HUES48 (cell line): ENCODE measurements around the gene SLC22A2.
"Not testable (repeated sequence)": the region's sequence is repeated elsewhere in the genome, so short reads cannot be mapped to it uniquely, and the experiment has no call there.

Source experiments
- H3K27ac ChIP-seq: one replicate; pipeline ENCODE4 v1.7.0; 2013; ENCODE audit warnings: low read depth, low read length, inconsistent platforms
- H3K27me3 ChIP-seq: 2 replicates; pipeline ENCODE4 v1.6.1; 2013; ENCODE audit warnings: mild to moderate bottlenecking, low read length; ENCODE audit not compliant: control insufficient read depth, insufficient read depth
- H3K36me3 ChIP-seq: 2 replicates; pipeline ENCODE4 v1.6.1; 2013; ENCODE audit warnings: low read length; ENCODE audit not compliant: control insufficient read depth, insufficient read depth
- H3K4me1 ChIP-seq: 2 replicates; pipeline ENCODE4 v1.6.1; 2013; ENCODE audit warnings: mild to moderate bottlenecking, low read length; ENCODE audit not compliant: control insufficient read depth, insufficient read depth
- H3K4me3 ChIP-seq: 2 replicates; pipeline ENCODE4 v1.5.1; 2013; ENCODE audit warnings: mild to moderate bottlenecking, low read depth, low read length
- H3K9ac ChIP-seq: 2 replicates; pipeline ENCODE4 v1.6.1; 2013; ENCODE audit warnings: mild to moderate bottlenecking, low read depth, low read length, moderate library complexity
- H3K9me3 ChIP-seq: 2 replicates; pipeline ENCODE4 v1.6.1; 2013; ENCODE audit warnings: low read length; ENCODE audit not compliant: control insufficient read depth, insufficient read depth

SLC22A2 gene

GRCh38 chr6:160258346-160259142, at the start of gene SLC22A2:
TSS of gene SLC22A2 (minus strand) at chr6:160258821. CDS start at chr6:160258757, 64 bp downstream.
- Histone ChIP-seq H3K27me3 (no peaks in the 10 kb centered on the region), H3K4me1 (peaks cover 24% of the 10 kb centered on the region), H3K36me3 (no peaks in the 10 kb centered on the region), H3K4me3 (no peak within 1 kb of the TSS), H3K27ac (no peak within 1 kb of the TSS), H3K9me3 (no peaks in the 10 kb centered on the region), H3K9ac (no peak within 1 kb of the TSS)

- no peak overlapping the region for H3K27ac ChIP-seq
- H3K4me1 ChIP-seq: no peaks in the 10 kb centered on the region
- no peak overlapping the region for H3K9ac ChIP-seq
- no peak overlapping the region for H3K4me3 ChIP-seq
- no peaks in the 10 kb centered on the region for H3K27me3 ChIP-seq
- no peaks in the 10 kb centered on the region for H3K36me3 ChIP-seq
- H3K9me3 ChIP-seq: peaks cover 4% of the 10 kb centered on the region; the same call in 1 of the 2 replicates
Observed at GRCh38 chr6:160305926-160306713, 47.5 kb upstream of the SLC22A2 start.

- Histone ChIP-seq H3K9ac (no peak overlapping the region), H3K27ac (no peak overlapping the region), H3K27me3 (no peaks in the 10 kb centered on the region), H3K36me3 (no peaks in the 10 kb centered on the region), H3K4me1 (peaks cover 7% of the 10 kb centered on the region; the same call in 1 of the 2 replicates), H3K4me3 (no peak overlapping the region), H3K9me3 (no peaks in the 10 kb centered on the region)
Observed at GRCh38 chr6:160303806-160304205, 45.2 kb upstream of the SLC22A2 start.

- not testable (repeated sequence) for H3K4me3 ChIP-seq, H3K27ac ChIP-seq, H3K9ac ChIP-seq, H3K9me3 ChIP-seq, H3K36me3 ChIP-seq, H3K27me3 ChIP-seq, H3K4me1 ChIP-seq
Observed at GRCh38 chr6:160302431-160303082, 43.9 kb upstream of the SLC22A2 start.

GRCh38 chr6:160301339-160301738, 42.7 kb upstream of the SLC22A2 start:
- H3K27ac ChIP-seq: no peak overlapping the region

GRCh38 chr6:160300076-160300695, 41.6 kb upstream of the SLC22A2 start:
- Histone ChIP-seq H3K4me3 (no peak overlapping the region), H3K4me1 (peaks cover 7% of the 10 kb centered on the region; the same call in 1 of the 2 replicates), H3K27ac (no peak overlapping the region), H3K27me3 (no peaks in the 10 kb centered on the region), H3K9ac (no peak overlapping the region), H3K9me3 (no peaks in the 10 kb centered on the region), H3K36me3 (no peaks in the 10 kb centered on the region)

More at GRCh38 chr6:160301339-160301738, 42.7 kb upstream of the SLC22A2 start:
- Histone ChIP-seq H3K4me3 (no peak overlapping the region), H3K9ac (no peak overlapping the region), H3K4me1 (peaks cover 7% of the 10 kb centered on the region; the same call in 1 of the 2 replicates), H3K27me3 (no peaks in the 10 kb centered on the region), H3K36me3 (no peaks in the 10 kb centered on the region), H3K9me3 (no peaks in the 10 kb centered on the region)

GRCh38 chr6:160299559-160299958, 40.9 kb upstream of the SLC22A2 start:
- H3K4me3 ChIP-seq: no peak overlapping the region
- peaks cover 7% of the 10 kb centered on the region; the same call in 1 of the 2 replicates for H3K4me1 ChIP-seq
- H3K9ac ChIP-seq: no peak overlapping the region
- H3K9me3 ChIP-seq: no peaks in the 10 kb centered on the region
- H3K36me3 ChIP-seq: no peaks in the 10 kb centered on the region
- no peaks in the 10 kb centered on the region for H3K27me3 ChIP-seq
- H3K27ac ChIP-seq: no peak overlapping the region

- Histone ChIP-seq H3K9me3 (no peaks in the 10 kb centered on the region), H3K4me3 (no peak overlapping the region), H3K4me1 (peaks cover 7% of the 10 kb centered on the region; the same call in 1 of the 2 replicates), H3K27ac (no peak overlapping the region), H3K36me3 (no peaks in the 10 kb centered on the region), H3K27me3 (no peaks in the 10 kb centered on the region), H3K9ac (no peak overlapping the region)
Observed at GRCh38 chr6:160298121-160298520, 39.5 kb upstream of the SLC22A2 start.

- Histone ChIP-seq H3K9me3 (0 out of 2 replicates have a peak, but pooled peaks cover under 1% of the 10 kb centered on the region), H3K4me3 (no peak overlapping the region), H3K9ac (no peak overlapping the region), H3K27me3 (no peaks in the 10 kb centered on the region), H3K27ac (no peak overlapping the region), H3K4me1 (peaks cover 7% of the 10 kb centered on the region; the same call in 1 of the 2 replicates), H3K36me3 (no peaks in the 10 kb centered on the region)
Observed at GRCh38 chr6:160297310-160297709, 38.7 kb upstream of the SLC22A2 start.

- Histone ChIP-seq H3K4me1 (no peaks in the 10 kb centered on the region), H3K27me3 (no peaks in the 10 kb centered on the region), H3K9ac (no peak overlapping the region), H3K4me3 (no peak overlapping the region), H3K36me3 (no peaks in the 10 kb centered on the region), H3K27ac (no peak overlapping the region), H3K9me3 (0 out of 2 replicates have a peak, but pooled peaks cover 3% of the 10 kb centered on the region)
Observed at GRCh38 chr6:160293844-160294243, 35.2 kb upstream of the SLC22A2 start.
